Mesendoderm (in vitro differentiated cells): Measurements from ENCODE around the gene TP53.

Experiments
- DNase-seq: peaks from one replicate; pipeline ENCODE4 v3.0.0; 2013
- H2AK5ac ChIP-seq: 2 replicates; pipeline ENCODE4 v1.6.1; 2013; ENCODE audit warnings: low read length, inconsistent platforms
- H2BK120ac ChIP-seq: 2 replicates; pipeline ENCODE4 v1.6.1; 2013; ENCODE audit warnings: low read depth, mild to moderate bottlenecking, low read length, moderate library complexity, mixed read lengths
- H2BK15ac ChIP-seq: replicated peaks from 2 replicates; pipeline ENCODE4 v1.6.1; 2013; ENCODE audit warnings: low read depth, mild to moderate bottlenecking, moderate library complexity
- H2BK5ac ChIP-seq: 2 replicates; pipeline ENCODE4 v1.6.1; 2013; ENCODE audit warnings: low read length, inconsistent platforms
- H3K18ac ChIP-seq: 2 replicates; pipeline ENCODE4 v1.6.1; 2013; ENCODE audit warnings: mild to moderate bottlenecking, low read length, mixed read lengths
- H3K23ac ChIP-seq: one replicate; pipeline ENCODE4 v1.6.1; 2013; ENCODE audit warnings: low read length
- H3K27ac ChIP-seq: 2 replicates; pipeline ENCODE4 v1.5.1; 2013; ENCODE audit warnings: low read depth, mild to moderate bottlenecking, inconsistent platforms, low read length, moderate library complexity
- H3K27me3 ChIP-seq: 2 replicates; pipeline ENCODE4 v1.6.1; 2013; ENCODE audit warnings: low read length, control low read depth, mild to moderate bottlenecking, inconsistent platforms; ENCODE audit not compliant: insufficient read depth, poor library complexity
- H3K36me3 ChIP-seq: 2 replicates; pipeline ENCODE4 v1.6.1; 2013; ENCODE audit warnings: low read length, inconsistent platforms; ENCODE audit not compliant: control insufficient read depth, insufficient read depth
- H3K4ac ChIP-seq: one replicate; pipeline ENCODE4 v1.6.1; 2013; ENCODE audit warnings: low read depth, mild to moderate bottlenecking, low read length, moderate library complexity
- H3K4me1 ChIP-seq: 2 replicates; pipeline ENCODE4 v1.6.1; 2013; ENCODE audit warnings: low read depth, low read length, inconsistent platforms; ENCODE audit not compliant: control insufficient read depth
- H3K4me2 ChIP-seq: 2 replicates; pipeline ENCODE4 v1.6.1; 2013; ENCODE audit warnings: low read length
- H3K4me3 ChIP-seq: 2 replicates; pipeline ENCODE4 v1.5.1; 2013; ENCODE audit warnings: mild to moderate bottlenecking, low read length
- H3K56ac ChIP-seq: one replicate; pipeline ENCODE4 v1.6.1; 2013; ENCODE audit warnings: low read length
- H3K79me1 ChIP-seq: 2 replicates; pipeline ENCODE4 v1.6.1; 2013; ENCODE audit warnings: low read length, inconsistent platforms
- H3K79me2 ChIP-seq: 2 replicates; pipeline ENCODE4 v1.6.1; 2013; ENCODE audit warnings: mild to moderate bottlenecking, low read length; ENCODE audit not compliant: control insufficient read depth, insufficient read depth
- H3K9ac ChIP-seq: 2 replicates; pipeline ENCODE4 v1.6.1; 2013; ENCODE audit warnings: low read length, inconsistent platforms
- H4K5ac ChIP-seq: one replicate; pipeline ENCODE4 v1.6.1; 2013; ENCODE audit warnings: low read length
- H4K8ac ChIP-seq: one replicate; pipeline ENCODE4 v1.6.1; 2013; ENCODE audit warnings: low read depth, mild to moderate bottlenecking, control low read depth, low read length, moderate library complexity
- WGBS: extraction: QIAGEN DNeasy Blood & Tissue Kit; methylation state at CpG from one replicate; pipeline ENCODE4 v1.1.7; 2013; ENCODE audit warnings: low lambda C conversion rate, missing lambda C conversion rate; ENCODE audit not compliant: insufficient coverage; ENCODE audit errors: extremely low coverage; 5-methylcytosine and 5-hydroxymethylcytosine counted together

Gene TP53

GRCh38 chr17:7714721-7715594, 27.7 kb upstream of the TP53 start:
- H3K4ac ChIP-seq, result no peak overlapping the region
- H3K4me2 ChIP-seq, result no peak overlapping the region
- no peak overlapping the region for H2AK5ac ChIP-seq
- no peak overlapping the region for H3K4me3 ChIP-seq
- no peak overlapping the region for H3K23ac ChIP-seq
- no peak overlapping the region for H3K9ac ChIP-seq
- H3K27ac ChIP-seq, result no peak overlapping the region
- no peak overlapping the region for H2BK15ac ChIP-seq
- no peak overlapping the region for H4K8ac ChIP-seq
- H2BK120ac ChIP-seq, result no peak overlapping the region
- WGBS, result no CpG with 5 or more reads among the region's 10 CpGs
- H3K56ac ChIP-seq, result no peak overlapping the region
- H3K18ac ChIP-seq, result no peak overlapping the region
- H2BK5ac ChIP-seq, result no peak overlapping the region
- H3K79me1 ChIP-seq, result no peaks in the 10 kb centered on the region
- H3K36me3 ChIP-seq, result no peaks in the 10 kb centered on the region
- peaks cover 7% of the 10 kb centered on the region for H3K4me1 ChIP-seq
- no peak overlapping the region for H4K5ac ChIP-seq
- no peaks in the 10 kb centered on the region for H3K79me2 ChIP-seq
- H3K27me3 ChIP-seq, result no peaks in the 10 kb centered on the region
- DNase-seq, result no peak

- no peak overlapping the region for H4K5ac ChIP-seq
- H3K4me3 ChIP-seq, result no peak overlapping the region
- no peak overlapping the region for H3K23ac ChIP-seq
- H3K4ac ChIP-seq, result no peak overlapping the region
- no peak overlapping the region for H3K56ac ChIP-seq
- no peaks in the 10 kb centered on the region for H3K27me3 ChIP-seq
- DNase-seq, result no peak
- no peaks in the 10 kb centered on the region for H3K79me2 ChIP-seq
- no peak overlapping the region for H3K4me2 ChIP-seq
- WGBS, result no CpG with 5 or more reads among the region's 9 CpGs
- H3K18ac ChIP-seq, result no peak overlapping the region
- H4K8ac ChIP-seq, result no peak overlapping the region
- H2BK5ac ChIP-seq, result no peak overlapping the region
- no peaks in the 10 kb centered on the region for H3K79me1 ChIP-seq
- no peak overlapping the region for H3K27ac ChIP-seq
- H2AK5ac ChIP-seq, result no peak overlapping the region
- H2BK120ac ChIP-seq, result no peak overlapping the region
- H3K9ac ChIP-seq, result no peak overlapping the region
- no peaks in the 10 kb centered on the region for H3K36me3 ChIP-seq
- no peak overlapping the region for H2BK15ac ChIP-seq
- peaks cover 7% of the 10 kb centered on the region for H3K4me1 ChIP-seq
Observed at GRCh38 chr17:7713782-7714181, 26.5 kb upstream of the TP53 start.

- DNase-seq, result peak; percentile 36
- peaks cover 7% of the 10 kb centered on the region for H3K4me1 ChIP-seq
- WGBS, result no CpG with 5 or more reads among the region's 19 CpGs
Observed at GRCh38 chr17:7712111-7712771, 25.0 kb upstream of the TP53 start.

GRCh38 chr17:7711051-7711755, 23.9 kb upstream of the TP53 start:
- H3K4me1 ChIP-seq, result peaks cover 3% of the 10 kb centered on the region
- no peak overlapping the region for H2AK5ac ChIP-seq
- H3K79me1 ChIP-seq, result no peaks in the 10 kb centered on the region
- H3K18ac ChIP-seq, result no peak overlapping the region
- H2BK5ac ChIP-seq, result no peak overlapping the region
- no peak overlapping the region for H3K23ac ChIP-seq
- H4K5ac ChIP-seq, result no peak overlapping the region
- no peak overlapping the region for H3K4me3 ChIP-seq
- no peak overlapping the region for H4K8ac ChIP-seq
- H3K36me3 ChIP-seq, result no peaks in the 10 kb centered on the region
- no peak overlapping the region for H3K27ac ChIP-seq
- H3K56ac ChIP-seq, result no peak overlapping the region
- no peak overlapping the region for H3K4ac ChIP-seq
- WGBS, result no CpG with 5 or more reads among the region's 7 CpGs
- H3K9ac ChIP-seq, result no peak overlapping the region
- H2BK120ac ChIP-seq, result no peak overlapping the region
- no peak overlapping the region for H2BK15ac ChIP-seq
- DNase-seq, result peak; percentile 56
- no peaks in the 10 kb centered on the region for H3K79me2 ChIP-seq
- H3K4me2 ChIP-seq, result no peak overlapping the region
- peaks cover under 1% of the 10 kb centered on the region for H3K27me3 ChIP-seq

More at GRCh38 chr17:7712111-7712771, 25.0 kb upstream of the TP53 start:
- Histone ChIP-seq H3K79me1 (no peaks in the 10 kb centered on the region), H3K79me2 (no peaks in the 10 kb centered on the region), H3K27ac (no peak overlapping the region), H2BK5ac (no peak overlapping the region), H2BK120ac (no peak overlapping the region), H2BK15ac (no peak overlapping the region), H4K5ac (no peak overlapping the region), H4K8ac (no peak overlapping the region), H3K36me3 (no peaks in the 10 kb centered on the region), H3K27me3 (no peaks in the 10 kb centered on the region), H3K56ac (no peak overlapping the region), H3K18ac (no peak overlapping the region), H3K4me2 (no peak overlapping the region), H2AK5ac (no peak overlapping the region), H3K9ac (no peak overlapping the region), H3K4me3 (no peak overlapping the region), H3K4ac (no peak overlapping the region), H3K23ac (no peak overlapping the region)

- H2BK15ac ChIP-seq, result no peak overlapping the region
- no peak overlapping the region for H3K23ac ChIP-seq
- no peak overlapping the region for H2AK5ac ChIP-seq
- H3K9ac ChIP-seq, result no peak overlapping the region
- no peaks in the 10 kb centered on the region for H3K36me3 ChIP-seq
- H4K5ac ChIP-seq, result no peak overlapping the region
- H4K8ac ChIP-seq, result no peak overlapping the region
- no peaks in the 10 kb centered on the region for H3K79me2 ChIP-seq
- no peak overlapping the region for H3K27ac ChIP-seq
- no peak overlapping the region for H3K4me3 ChIP-seq
- no peaks in the 10 kb centered on the region for H3K79me1 ChIP-seq
- H3K4me2 ChIP-seq, result no peak overlapping the region
- peaks cover 3% of the 10 kb centered on the region for H3K27me3 ChIP-seq
- no peak overlapping the region for H3K56ac ChIP-seq
- no peaks in the 10 kb centered on the region for H3K4me1 ChIP-seq
- WGBS, result no CpG with 5 or more reads among the region's 7 CpGs
- no peak overlapping the region for H2BK120ac ChIP-seq
- H3K18ac ChIP-seq, result no peak overlapping the region
- H3K4ac ChIP-seq, result no peak overlapping the region
- H2BK5ac ChIP-seq, result no peak overlapping the region
- DNase-seq, result no peak
Observed at GRCh38 chr17:7710301-7710700, 23.0 kb upstream of the TP53 start.
